HG02642 (cell line): ENCODE measurements around the gene PSMD13.
"Not testable (repeated sequence)": the region's sequence is repeated elsewhere in the genome, so short reads cannot be mapped to it uniquely, and the experiment has no call there.

Source experiments
- ATAC-seq: cut with Tn5 transposase; IDR thresholded peaks from one replicate; pipeline ENCODE4 v1.9.1; 2021; ENCODE audit warnings: mild to moderate bottlenecking; ENCODE audit not compliant: unreplicated experiment, poor library complexity

The PSMD13 gene

GRCh38 chr11:285021-285893, 48.5 kb downstream of the PSMD13 start:
- ATAC-seq: no peak

DNA sequence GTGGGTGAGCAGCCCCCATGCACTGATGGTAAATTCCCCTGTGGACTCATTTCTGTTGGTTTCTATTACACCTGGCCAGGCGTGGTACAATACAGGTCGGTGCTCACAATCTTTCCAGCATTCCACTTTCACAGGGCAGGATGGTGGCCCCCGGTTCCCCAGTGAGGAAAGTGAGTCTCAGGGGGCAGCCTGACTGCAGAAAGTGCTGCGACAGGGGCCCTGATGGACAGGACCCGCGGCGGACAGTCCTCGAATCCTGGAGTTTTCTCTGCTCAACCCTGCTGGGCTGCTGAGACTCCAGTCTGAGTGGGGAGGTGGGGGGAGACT, 49.1 kb downstream of the PSMD13 start:
- ATAC-seq: no peak

DNA sequence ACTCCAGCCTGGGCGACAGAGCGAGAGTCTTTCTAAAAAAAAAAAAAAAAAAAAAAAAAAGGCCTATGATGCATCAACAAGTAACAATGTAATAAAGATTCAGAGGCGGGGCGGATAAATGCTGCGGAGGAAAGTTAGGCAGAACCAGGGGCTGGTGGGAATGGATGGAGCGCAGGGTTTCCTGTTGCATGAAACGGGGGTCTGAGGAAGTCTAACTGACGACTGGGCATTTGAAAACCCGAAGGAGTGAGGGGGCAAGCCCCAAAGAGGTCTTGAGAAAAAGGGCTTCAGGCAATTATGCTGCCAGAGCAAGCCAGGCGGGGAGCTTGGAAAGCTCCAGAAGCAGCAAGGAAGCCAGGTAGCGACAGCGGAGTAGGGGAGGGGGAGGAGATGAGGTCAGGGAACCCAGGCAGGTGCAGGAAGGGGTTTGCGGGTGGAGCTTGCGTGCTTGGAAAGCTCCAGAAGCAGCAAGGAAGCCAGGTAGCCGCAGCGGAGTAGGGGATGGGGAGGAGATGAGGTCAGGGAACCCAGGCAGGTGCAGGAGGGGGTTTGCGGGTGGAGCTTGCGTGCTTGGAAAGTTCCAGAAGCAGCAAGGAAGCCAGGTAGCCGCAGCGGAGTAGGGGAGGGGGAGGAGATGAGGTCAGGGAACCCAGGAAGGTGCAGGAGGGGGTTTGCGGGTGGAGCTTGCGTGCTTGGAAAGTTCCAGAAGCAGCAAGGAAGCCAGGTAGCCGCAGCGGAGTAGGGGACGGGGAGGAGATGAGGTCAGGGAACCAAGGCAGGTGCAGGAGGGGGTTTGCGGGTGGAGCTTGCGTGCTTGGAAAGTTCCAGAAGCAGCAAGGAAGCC, 50.4 kb downstream of the PSMD13 start:
- not testable (repeated sequence) for ATAC-seq

DNA sequence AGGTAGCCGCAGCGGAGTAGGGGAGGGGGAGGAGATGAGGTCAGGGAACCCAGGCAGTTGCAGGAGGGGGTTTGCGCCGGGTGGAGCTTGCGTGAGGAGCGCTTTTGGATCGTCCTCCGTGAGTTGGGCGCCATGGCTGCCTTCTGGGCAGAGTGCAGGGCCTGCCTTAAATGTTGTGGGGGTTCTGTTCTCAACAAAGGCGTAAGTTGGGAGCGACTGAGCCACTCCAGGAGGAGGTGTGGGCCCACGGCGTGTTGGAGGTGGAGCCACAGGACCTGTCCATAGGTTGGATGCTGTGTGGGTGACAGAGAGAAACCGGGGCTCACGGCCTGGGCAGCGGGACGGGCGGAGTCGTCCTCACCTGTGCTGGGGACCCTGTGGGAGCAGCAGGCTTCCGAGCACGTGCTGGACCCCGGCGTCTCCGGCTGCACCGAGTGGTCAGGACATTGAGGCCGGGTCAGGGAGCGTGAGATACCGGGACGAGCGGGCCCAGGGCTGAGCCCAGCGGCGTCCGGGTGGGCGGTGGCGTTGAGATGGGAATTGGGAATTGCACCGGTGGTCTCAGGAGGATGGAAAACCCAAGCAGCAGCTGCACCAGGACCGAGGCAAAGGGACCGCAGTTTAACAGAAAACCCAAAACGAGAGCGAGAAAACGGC, 51.2 kb downstream of the PSMD13 start:
- ATAC-seq: no peak

DNA sequence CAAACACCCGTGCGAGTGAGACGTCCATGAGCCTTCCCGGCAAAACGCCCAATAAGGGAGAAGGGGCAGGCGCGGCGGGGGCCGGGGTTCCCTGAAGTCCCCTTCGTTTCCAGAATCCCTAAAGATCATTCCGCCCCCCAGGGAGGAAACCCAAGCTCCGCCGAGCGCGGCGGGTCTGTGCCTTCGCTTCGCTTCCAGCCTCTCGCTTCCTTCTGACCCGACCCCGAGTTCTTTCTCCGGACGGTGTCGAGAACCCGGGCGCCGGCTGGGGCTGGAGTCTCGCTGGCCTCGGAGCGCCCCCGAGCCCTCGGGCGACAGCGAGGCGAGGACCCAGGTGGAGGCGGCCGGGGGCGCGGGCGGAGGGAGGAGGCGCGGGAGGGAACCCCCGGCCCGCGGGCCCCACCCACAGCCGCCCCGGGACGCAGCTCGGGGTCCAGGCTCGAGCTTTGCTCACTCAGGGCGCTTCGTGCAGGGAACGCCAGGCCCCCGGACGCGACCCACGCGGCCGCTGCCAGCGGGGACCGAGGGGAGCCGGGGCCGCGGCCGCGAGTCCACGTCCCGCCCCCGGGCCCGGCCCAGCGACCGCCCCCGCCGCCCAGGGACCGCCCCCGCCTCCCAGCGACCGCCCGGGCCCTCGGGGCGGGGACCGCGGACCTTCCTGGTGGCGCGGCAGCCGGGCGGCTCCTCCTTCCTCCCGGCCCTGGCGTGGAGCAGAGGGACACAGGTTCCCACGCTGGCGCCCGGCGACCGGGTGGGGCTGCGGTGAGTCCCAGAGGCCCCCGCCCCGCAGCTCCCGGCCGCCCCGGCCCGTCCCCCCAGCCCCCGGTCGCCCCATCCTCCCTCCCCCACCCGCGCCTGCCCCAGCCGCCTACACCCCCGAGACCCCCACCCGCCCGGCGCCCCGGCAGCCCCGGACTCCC, 52.0 kb downstream of the PSMD13 start, which contains the start of gene PGGHG:
Gene PGGHG (plus strand): TSS at position 649 of the 920 bp plus-strand sequence. CDS start 691 bp downstream, outside the sequence.
- peak; percentile 71 for ATAC-seq

- no peak for ATAC-seq
Measured at GRCh38 chr11:289398-289711, 52.6 kb downstream of the PSMD13 start.

DNA sequence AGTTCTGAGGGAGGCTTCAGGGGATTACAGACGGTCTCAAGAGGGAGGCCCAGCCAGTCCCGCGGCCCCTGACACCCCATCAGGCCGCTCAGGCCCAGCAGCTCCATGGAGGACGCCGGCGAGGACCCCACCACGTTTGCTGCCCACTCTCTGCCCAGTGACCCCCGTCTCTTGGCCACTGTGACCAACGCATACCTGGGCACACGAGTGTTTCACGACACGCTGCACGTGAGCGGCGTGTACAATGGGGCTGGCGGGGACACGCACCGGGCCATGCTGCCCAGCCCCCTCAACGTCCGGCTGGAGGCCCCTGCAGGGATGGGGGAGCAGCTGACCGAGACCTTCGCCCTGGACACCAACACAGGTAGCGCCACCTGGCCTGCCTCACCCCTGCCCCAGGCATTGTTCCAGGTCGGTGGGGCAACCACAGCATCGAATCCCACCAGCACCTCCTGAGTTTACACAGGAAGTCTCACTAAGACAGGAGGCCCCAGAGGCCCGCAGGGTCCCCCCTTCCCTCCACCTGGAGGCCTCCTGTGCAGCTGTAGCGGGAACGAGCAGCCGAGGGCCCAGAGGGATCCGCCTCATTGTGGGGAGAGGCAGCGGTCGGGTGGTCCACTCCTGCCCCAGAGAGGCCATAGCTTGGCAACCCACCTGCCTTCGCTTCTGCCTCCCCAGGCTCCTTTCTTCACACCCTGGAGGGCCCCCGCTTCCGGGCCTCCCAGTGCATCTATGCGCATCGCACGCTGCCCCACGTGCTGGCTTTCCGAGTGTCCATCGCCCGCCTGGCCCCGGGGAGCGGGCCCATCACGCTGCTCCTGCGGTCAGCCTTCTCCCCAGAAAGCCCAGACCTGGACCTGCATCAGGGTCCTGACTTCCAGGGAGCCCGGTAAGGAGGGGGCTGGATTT, 53.2 kb downstream of the PSMD13 start:
- no peak for ATAC-seq

DNA sequence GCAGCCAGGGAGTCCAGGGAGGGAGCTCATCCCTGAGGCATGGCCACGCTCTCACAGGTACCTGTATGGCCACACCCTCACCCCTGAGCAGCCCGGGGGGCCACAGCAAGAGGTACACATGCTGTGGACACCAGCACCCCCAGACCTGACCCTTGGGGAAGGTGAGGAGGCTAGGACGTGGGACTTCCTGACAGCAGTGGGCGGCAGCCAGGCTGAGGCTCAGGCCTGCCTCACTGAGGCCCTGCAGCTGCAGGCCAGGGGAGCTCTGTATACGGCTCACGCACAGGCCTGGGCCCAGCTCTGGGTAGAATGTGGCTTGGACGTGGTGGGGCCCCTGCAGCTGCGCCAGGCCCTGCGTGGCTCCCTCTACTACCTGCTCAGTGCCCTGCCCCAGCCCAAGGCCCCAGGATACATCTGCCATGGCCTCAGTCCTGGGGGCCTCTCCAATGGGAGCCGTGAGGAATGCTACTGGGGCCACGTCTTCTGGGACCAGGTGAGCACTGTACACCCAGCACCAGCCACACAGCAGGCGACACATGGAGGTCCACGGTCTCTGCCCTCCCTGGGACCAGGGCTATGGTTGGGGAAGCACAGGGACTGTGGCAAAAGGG, 54.0 kb downstream of the PSMD13 start:
- ATAC-seq: no peak

DNA sequence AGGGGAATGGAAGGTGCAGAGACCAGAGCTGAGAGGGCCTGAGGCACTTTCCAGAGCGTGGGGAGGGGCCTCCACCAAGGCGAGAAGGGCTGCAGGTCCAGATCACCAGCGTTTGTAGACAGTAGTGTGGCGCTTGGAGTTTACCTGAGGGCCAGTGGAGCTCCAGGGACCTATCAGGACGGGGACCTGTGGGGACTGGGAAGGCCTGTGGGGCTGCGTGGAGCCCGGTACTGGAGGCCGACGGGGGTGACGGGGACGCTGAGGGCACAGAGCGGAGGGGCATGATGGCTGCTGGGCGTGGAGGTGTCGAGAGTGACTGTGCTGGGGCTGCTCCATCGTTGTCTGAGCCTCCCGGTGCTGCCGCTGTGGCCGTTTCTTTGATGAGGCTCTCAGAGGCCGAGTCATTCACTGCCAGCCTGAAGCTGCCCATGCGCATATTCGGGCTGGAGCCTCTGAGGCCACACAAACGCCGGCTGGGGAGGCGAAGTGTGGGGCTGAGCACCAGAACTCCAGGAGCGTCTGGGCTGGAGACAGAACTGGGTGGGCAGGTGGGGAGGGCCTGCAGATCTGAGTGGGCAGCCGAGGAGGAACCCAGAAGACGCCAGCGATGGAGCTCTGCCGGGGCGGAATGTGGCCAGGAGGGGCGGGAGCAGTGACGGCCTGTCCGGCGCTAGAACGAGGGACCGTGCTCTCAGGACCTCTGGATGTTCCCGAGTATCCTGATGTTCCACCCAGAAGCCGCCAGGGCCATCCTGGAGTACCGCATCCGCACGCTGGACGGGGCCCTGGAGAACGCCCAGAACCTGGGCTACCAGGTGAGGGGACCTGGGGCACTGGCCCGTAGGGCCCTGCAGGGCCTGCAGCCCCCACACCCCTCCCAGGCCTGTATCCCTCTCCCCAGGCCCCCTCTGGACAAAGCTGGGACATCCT, 54.8 kb downstream of the PSMD13 start:
- no peak for ATAC-seq

DNA sequence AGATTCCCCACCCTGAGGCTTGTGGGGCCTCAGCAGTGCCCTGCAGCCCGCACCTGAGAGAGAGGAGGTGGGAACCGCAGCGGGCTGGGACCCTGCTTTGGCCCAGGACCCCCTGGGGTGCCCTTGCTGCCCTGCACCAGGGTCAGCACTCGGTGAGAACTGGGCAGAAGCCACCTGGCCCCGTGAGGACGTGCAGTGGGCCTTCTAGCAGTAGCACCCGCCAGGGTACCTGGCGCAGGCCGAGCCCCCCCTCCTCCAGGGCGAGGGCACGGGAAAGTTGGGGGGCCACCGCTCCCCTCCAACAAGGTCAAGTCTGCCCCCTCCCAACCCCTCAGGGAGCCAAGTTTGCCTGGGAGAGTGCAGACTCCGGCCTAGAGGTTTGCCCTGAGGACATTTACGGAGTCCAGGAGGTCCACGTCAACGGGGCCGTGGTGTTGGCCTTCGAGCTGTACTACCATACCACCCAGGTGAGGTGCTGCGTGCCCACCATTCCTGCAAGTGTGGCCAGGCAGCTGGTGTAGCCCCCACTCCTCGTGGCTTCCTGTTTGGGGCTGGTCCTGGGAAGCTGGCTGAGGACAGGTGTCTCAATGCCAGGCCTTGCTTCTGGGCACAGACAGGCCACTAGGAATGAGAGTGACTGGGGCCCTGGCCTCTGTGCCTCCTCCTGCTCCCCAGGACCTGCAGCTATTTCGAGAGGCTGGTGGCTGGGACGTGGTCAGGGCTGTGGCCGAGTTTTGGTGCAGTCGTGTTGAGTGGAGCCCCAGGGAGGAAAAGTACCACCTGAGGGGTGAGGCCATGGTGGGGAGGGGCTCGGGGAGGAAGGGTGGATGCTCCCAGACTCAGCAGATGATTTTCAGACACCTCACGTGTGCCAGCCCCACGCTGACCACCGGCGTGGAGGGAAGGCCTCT, 55.7 kb downstream of the PSMD13 start:
- ATAC-seq: no peak

GRCh38 chr11:293271-293851, 56.6 kb downstream of the PSMD13 start:
- no peak for ATAC-seq

GRCh38 chr11:293852-294661, 57.3 kb downstream of the PSMD13 start:
- no peak for ATAC-seq

GRCh38 chr11:294780-295179, 58.0 kb downstream of the PSMD13 start:
- ATAC-seq: no peak

DNA sequence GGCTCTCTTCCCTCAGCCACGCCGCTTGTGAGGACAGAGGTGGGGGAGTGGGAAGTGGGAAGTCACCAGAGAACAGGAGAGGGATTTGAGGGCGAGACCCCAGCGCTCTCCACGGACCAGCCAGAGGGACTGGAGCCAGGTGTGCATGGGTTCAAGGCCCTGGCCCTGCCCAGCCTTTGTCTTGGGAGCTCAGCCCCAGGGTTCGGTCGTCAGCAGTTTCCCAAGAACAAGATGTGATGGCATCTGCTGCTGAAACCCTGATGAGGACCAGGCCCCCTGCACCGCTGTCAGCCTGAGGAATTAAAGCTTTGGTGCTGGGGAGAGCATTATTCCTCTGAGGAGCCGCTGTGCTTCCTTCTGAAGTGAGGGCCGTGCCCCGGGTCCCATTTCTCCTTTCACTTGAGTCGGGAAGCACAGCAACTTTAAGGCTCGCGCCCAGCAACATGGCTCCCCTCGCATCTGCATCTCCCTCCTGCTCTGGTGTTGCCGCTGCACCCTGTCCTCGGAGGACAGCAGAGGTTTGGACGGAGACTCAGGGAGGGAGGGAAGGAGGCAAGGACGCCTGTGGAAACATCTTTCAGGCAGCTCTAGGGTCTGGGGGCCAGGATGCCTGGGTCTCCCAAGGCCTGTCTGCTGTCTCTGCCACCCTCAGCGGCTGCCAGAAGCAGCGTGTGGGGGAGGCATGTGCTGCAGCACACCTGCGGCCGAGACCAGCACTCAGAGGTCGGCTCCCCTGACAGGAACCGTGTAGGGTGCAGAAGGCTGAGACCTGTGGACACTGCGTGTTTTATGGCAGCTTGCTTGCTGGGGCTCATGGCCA, 58.8 kb downstream of the PSMD13 start:
- no peak for ATAC-seq
